Fibroblast of peridontal ligament (primary cell): ENCODE measurements around the gene TTC7B.
A peak's percentile ranks its signal among the peaks of the same experiment; 100 is the strongest.

Experiments
- DNase-seq: peaks from one replicate; pipeline ENCODE4 v3.0.0-alpha.2; 2010; ENCODE audit errors: extremely low read depth

Gene TTC7B

GRCh38 chr14:90649557-90650135 lies 166.6 kb downstream of the TTC7B start:
- DNase-seq, result no peak

- DNase-seq, result peak; percentile 84
Measured at GRCh38 chr14:90649083-90649482, 167.1 kb downstream of the TTC7B start.

DNA sequence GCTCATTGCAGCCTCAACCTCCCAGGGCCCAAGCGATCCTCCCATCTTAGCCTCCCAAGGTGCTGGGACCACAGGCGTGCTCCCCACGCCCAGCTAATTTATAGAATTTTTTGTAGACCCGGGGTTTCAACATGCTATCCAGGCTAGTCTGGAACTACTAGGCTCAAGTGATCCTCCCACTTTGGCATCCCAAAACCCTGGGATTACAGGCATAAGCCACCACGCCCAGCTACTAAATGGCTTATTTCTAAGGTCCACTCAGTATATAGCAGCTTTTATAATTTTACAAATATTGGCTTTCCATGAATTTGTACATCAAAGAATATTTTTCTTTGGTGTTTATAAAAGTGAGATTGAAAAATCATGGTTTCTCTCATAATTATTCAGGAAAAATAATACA lies 167.8 kb downstream of the TTC7B start:
- DNase-seq, result no peak

DNA sequence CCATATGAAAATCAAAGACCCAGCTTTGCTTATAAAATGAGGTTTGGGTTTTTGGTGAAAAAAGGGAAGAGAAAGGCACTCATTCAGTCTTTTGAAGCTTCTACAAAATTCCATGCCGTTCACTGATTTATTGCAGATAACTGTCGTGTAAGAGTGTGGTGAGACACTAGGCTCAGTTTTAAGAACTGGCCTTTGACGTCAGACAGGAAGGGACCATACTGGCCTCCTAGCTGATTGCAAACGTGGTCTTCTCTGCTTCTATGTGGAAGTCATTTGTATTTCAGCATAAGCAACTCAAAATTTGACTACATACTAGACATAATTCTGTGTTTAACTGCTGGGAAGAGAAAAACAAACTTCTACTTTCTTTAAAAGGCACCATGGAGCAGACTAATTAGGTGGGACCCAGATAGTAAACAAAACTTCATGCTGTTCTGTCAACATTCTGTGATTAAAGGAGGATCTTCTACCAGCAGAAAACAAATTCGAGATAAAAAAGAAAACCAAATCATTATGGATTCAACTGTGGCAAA lies 168.7 kb downstream of the TTC7B start:
- no peak for DNase-seq

GRCh38 chr14:90645842-90646443 lies 170.3 kb downstream of the TTC7B start:
- DNase-seq, result no peak

- peak; percentile 90 for DNase-seq
Measured at GRCh38 chr14:90644882-90645281, 171.3 kb downstream of the TTC7B start.

- no peak for DNase-seq
Measured at GRCh38 chr14:90643982-90644670, 172.1 kb downstream of the TTC7B start.

- DNase-seq, result peak; percentile 60
Measured at GRCh38 chr14:90642244-90642717, 173.9 kb downstream of the TTC7B start.

GRCh38 chr14:90641615-90642243 lies 174.5 kb downstream of the TTC7B start:
- DNase-seq, result no peak

DNA sequence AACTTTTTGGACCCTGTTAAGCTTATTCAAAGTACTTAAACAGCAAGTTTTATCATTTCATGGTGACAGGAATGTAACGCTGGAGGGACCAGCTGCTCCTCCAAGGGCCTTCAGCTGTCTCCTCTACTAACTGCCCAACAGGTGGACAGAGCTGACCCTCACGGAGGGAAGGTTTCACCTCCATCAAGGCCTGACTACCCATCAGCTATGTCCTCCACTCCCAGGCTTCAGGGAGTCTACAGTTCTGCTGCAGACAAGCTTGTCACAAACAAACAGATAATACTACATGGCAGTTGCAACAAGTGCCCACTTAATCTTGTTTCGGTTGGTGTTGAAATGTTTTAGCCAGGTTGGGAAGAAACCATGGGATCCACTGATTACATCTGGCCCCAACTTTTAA lies 175.1 kb downstream of the TTC7B start:
- DNase-seq, result no peak

DNA sequence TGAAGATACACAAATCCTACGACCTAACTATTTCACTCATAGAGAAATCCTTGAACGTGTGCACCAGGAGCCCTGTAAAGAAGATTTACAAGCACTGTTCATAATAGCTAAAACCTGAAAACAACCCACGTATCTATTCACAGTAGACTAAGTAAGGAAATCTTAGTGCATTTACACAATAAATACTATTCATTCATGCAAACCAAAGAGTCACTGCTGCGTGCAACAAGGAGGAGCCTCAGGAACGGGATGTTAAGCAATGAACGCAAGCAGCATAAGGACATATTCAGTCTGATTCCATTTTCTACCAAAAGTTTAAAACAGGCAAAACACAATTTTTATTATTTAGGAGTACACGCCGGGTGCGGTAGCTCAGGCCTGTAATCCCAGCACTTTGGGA lies 176.6 kb downstream of the TTC7B start:
- no peak for DNase-seq

DNA sequence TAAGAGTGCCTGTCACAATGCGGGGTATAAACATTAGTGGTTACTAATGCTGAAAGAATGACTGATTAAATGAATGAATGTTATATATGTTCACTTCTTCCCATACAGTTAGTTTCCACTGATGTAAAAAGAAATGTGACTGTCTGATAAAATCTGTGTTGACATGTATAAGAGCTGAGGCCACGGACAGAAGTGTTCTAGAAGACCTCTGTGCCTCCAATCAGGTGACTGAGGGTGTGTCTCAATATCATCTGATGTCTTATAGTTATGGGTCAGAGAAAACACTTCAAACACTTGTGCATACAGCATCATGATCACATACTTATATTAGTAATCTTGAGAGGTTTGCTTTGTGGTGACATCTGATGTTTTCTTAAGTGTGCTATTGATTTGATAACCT lies 183.4 kb downstream of the TTC7B start:
- no peak for DNase-seq

- DNase-seq, result no peak
Measured at GRCh38 chr14:90632451-90632850, 183.8 kb downstream of the TTC7B start.

DNA sequence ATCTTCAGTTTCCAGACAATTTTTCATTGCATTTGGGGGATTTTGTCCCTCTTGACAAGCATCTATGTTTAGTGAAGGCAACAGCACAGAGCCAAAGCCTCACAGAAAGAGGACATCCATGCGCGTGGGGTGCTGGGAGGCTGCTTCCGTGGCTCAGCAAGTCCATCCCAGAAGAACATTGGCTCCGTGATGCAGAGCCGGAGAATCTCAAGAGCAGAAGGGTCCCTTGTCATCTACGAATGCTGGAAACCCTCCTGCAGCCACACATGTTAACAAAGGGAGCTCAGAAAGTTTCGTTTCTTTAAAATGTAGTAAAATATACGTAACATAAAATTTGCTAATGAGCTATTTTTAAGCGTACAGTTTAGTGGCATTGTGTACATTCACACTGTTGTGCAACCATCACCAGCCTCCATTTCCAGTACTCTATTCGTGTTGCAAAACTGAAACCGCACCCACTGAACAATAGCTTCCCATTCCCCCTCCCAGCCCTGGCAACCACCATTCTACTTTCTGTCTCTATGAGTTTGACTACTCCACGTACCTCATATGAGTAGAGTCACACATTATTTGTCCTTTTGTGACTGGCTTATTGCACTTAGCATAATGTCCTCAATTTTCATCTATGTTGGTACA lies 185.9 kb downstream of the TTC7B start:
- no peak for DNase-seq

- DNase-seq, result no peak
Measured at GRCh38 chr14:90629471-90629870, 186.8 kb downstream of the TTC7B start.

DNA sequence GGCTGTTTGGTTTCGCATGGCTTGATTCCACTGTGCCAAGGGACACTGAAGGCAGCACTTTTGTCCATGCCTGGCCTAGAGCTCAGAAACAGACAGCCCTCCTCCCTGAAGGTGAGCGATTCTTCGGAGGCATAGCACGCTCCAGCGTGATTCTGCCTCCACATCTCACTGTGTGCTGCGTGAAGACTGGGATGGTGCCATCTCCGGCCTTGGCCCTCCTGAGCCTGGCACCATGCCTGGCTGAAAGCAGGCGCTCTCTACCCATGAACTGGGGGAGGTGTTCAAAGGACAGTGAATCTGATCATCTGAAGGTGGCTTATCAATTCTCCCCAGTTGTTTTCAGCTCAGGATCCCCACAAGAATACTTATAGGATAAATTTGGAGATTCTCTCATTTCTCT lies 187.4 kb downstream of the TTC7B start:
- DNase-seq, result no peak

DNA sequence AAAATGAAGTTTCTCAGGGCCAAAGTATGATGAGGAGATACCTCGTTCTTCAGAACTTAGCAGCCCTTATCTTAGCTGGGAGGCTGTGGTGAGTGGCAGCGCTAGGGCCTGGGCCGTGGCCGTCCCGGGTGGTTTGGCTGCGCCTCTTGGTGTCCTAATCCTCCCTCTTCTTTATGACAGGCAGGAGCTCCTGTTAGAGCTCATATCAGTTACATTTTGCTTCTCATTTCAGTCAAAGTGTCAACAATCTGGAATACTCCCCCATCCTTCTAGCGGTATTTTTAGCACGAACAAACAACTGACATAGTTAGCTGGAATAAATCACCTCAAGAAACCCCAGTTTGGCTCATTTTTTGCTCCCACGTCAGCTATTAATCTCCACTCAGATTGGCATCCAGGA lies 188.8 kb downstream of the TTC7B start:
- no peak for DNase-seq

GRCh38 chr14:90626550-90626949 lies 189.7 kb downstream of the TTC7B start:
- no peak for DNase-seq

GRCh38 chr14:90625445-90625844 lies 190.8 kb downstream of the TTC7B start:
- no peak for DNase-seq

- no peak for DNase-seq
Measured at GRCh38 chr14:90624732-90625400, 191.4 kb downstream of the TTC7B start.

GRCh38 chr14:90624227-90624626 lies 192.0 kb downstream of the TTC7B start:
- DNase-seq, result no peak

- no peak for DNase-seq
Measured at GRCh38 chr14:90621201-90621600, 195.0 kb downstream of the TTC7B start.
